H9 (cell line): ENCODE data around the gene PAFAH1B2. TPM values are rescaled to one million over a fixed set of nuclear protein-coding genes. Genes with fewer than 3 reads are reported as not detected.

Experiments used
- DNase-seq: peaks from one replicate; pipeline ENCODE4 v3.0.0-alpha.2; 2017
- H2AFZ ChIP-seq: one replicate; pipeline ENCODE4 v1.6.1; 2013; ENCODE audit warnings: mild to moderate bottlenecking, low read length, control low read depth, moderate library complexity
- H2AK5ac ChIP-seq: 2 replicates; pipeline ENCODE4 v1.6.1; 2013; ENCODE audit warnings: low read length, control low read depth, mixed read lengths; ENCODE audit not compliant: insufficient read length
- H2BK120ac ChIP-seq: one replicate; pipeline ENCODE4 v1.6.1; 2013; ENCODE audit warnings: low read depth, mild to moderate bottlenecking, low read length, control low read depth, inconsistent platforms; ENCODE audit not compliant: poor library complexity, severe bottlenecking
- H2BK12ac ChIP-seq: 2 replicates; pipeline ENCODE4 v1.6.1; 2013; ENCODE audit warnings: low read length, control low read depth, mixed read lengths, low read depth; ENCODE audit not compliant: insufficient read length
- H2BK15ac ChIP-seq: 2 replicates; pipeline ENCODE4 v1.6.1; 2013; ENCODE audit warnings: low read depth, low read length, control low read depth
- H2BK20ac ChIP-seq: one replicate; pipeline ENCODE4 v1.6.1; 2013; ENCODE audit warnings: low read depth, mild to moderate bottlenecking, low read length, control low read depth, inconsistent platforms; ENCODE audit not compliant: poor library complexity, severe bottlenecking
- H2BK5ac ChIP-seq: 2 replicates; pipeline ENCODE4 v1.6.1; 2013; ENCODE audit warnings: low read length, control low read depth, mixed read lengths; ENCODE audit not compliant: insufficient read length
- H3K14ac ChIP-seq: 2 replicates; pipeline ENCODE4 v1.6.1; 2013; ENCODE audit warnings: low read length, control low read depth; ENCODE audit not compliant: insufficient read depth
- H3K18ac ChIP-seq: 2 replicates; pipeline ENCODE4 v1.6.1; 2013; ENCODE audit warnings: low read depth, mild to moderate bottlenecking, mixed read lengths, low read length, control low read depth; ENCODE audit not compliant: insufficient read length
- H3K23ac ChIP-seq: 2 replicates; pipeline ENCODE4 v1.6.1; 2013; ENCODE audit warnings: low read length, control low read depth, mixed read lengths, low read depth; ENCODE audit not compliant: insufficient read length
- H3K23me2 ChIP-seq: 2 replicates; pipeline ENCODE4 v1.6.1; 2013; ENCODE audit warnings: low read depth, mild to moderate bottlenecking, mixed read lengths, low read length, control low read depth; ENCODE audit not compliant: insufficient read length, poor library complexity, severe bottlenecking
- H3K27ac ChIP-seq: 2 replicates; pipeline ENCODE4 v1.5.1; 2013; ENCODE audit warnings: low read length, control low read depth, mixed read lengths, low read depth; ENCODE audit not compliant: insufficient read length
- H3K27me3 ChIP-seq: 2 replicates; pipeline ENCODE4 v1.6.1; 2013; ENCODE audit warnings: low read length, control low read depth, inconsistent platforms; ENCODE audit not compliant: insufficient read depth
- H3K4ac ChIP-seq: 2 replicates; pipeline ENCODE4 v1.6.1; 2013; ENCODE audit warnings: low read depth, mild to moderate bottlenecking, control low read depth, inconsistent platforms, low read length, moderate library complexity
- H3K4me1 ChIP-seq: 2 replicates; pipeline ENCODE4 v1.6.1; 2013; ENCODE audit warnings: low read length, control low read depth, inconsistent platforms; ENCODE audit not compliant: insufficient read depth
- H3K4me2 ChIP-seq: 2 replicates; pipeline ENCODE4 v1.6.1; 2013; ENCODE audit warnings: low read length, control low read depth, mixed read lengths; ENCODE audit not compliant: insufficient read length, insufficient read depth
- H3K56ac ChIP-seq: 2 replicates; pipeline ENCODE4 v1.6.1; 2013; ENCODE audit warnings: low read depth, mild to moderate bottlenecking, mixed read lengths, low read length, control low read depth; ENCODE audit not compliant: insufficient read length
- H3K79me1 ChIP-seq: 2 replicates; pipeline ENCODE4 v1.6.1; 2013; ENCODE audit warnings: low read depth, mild to moderate bottlenecking, moderate library complexity, low read length, control low read depth, inconsistent platforms; ENCODE audit not compliant: insufficient read depth, poor library complexity, severe bottlenecking
- H3K79me2 ChIP-seq: 2 replicates; pipeline ENCODE4 v1.6.1; 2013; ENCODE audit warnings: low read length, control low read depth, inconsistent platforms; ENCODE audit not compliant: insufficient read depth
- H3K9ac ChIP-seq: 2 replicates; pipeline ENCODE4 v1.6.1; 2013; ENCODE audit warnings: low read length, control low read depth, mixed read lengths; ENCODE audit not compliant: insufficient read length; ENCODE audit errors: extremely low read depth
- H3K9me3 ChIP-seq: one replicate; pipeline ENCODE4 v1.6.1; 2013; ENCODE audit warnings: low read depth, low read length, inconsistent platforms; ENCODE audit not compliant: control insufficient read depth
- H3T11ph ChIP-seq: one replicate; pipeline ENCODE4 v1.6.1; 2013; ENCODE audit warnings: mild to moderate bottlenecking, low read length, control low read depth, inconsistent platforms
- H4K20me1 ChIP-seq: one replicate; pipeline ENCODE4 v1.6.1; 2013; ENCODE audit not compliant: control insufficient read depth, insufficient read length, insufficient read depth
- H4K5ac ChIP-seq: 2 replicates; pipeline ENCODE4 v1.6.1; 2013; ENCODE audit warnings: low read depth, mild to moderate bottlenecking, mixed read lengths, low read length, control low read depth; ENCODE audit not compliant: insufficient read length
- H4K8ac ChIP-seq: replicated peaks from 2 replicates; pipeline ENCODE4 v1.6.1; 2013; ENCODE audit warnings: low read length, control low read depth, mixed read lengths, low read depth; ENCODE audit not compliant: insufficient read length
- H4K91ac ChIP-seq: 2 replicates; pipeline ENCODE4 v1.6.1; 2013; ENCODE audit warnings: low read depth, mild to moderate bottlenecking, moderate library complexity, mixed read lengths, low read length, control low read depth; ENCODE audit not compliant: insufficient read length
- H3K27ac Mint-ChIP-seq, 3 experiments: 2 replicates in 2 of 3; 3 replicates in 1 of 3; pipeline ENCODE4 v1.8.0; 2020 to 2021; ENCODE audit warnings: mixed read lengths in 3 of 3, mild to moderate bottlenecking in 1 of 3, moderate library complexity in 1 of 3
- H3K27me3 Mint-ChIP-seq: 2 replicates; pipeline ENCODE4 v1.8.0; 2021; ENCODE audit warnings: low read depth, mild to moderate bottlenecking, moderate library complexity, mixed read lengths
- H3K36me3 Mint-ChIP-seq, 3 experiments: 2 replicates in 2 of 3; 3 replicates in 1 of 3; pipeline ENCODE4 v1.8.0; 2020 to 2021; ENCODE audit warnings: low read depth in 3 of 3, mixed read lengths in 3 of 3; ENCODE audit not compliant: insufficient read depth in 1 of 3
- H3K4me1 Mint-ChIP-seq, 2 experiments: 2 replicates each; pipeline ENCODE4 v1.8.0; 2020; ENCODE audit warnings: mixed read lengths in 2 of 2
- H3K4me3 Mint-ChIP-seq, 2 experiments: 2 replicates in 1 of 2; 3 replicates in 1 of 2; pipeline ENCODE4 v1.8.0; 2020 to 2021; ENCODE audit warnings: mild to moderate bottlenecking in 2 of 2, mixed read lengths in 2 of 2, moderate library complexity in 1 of 2
- H3K9me3 Mint-ChIP-seq, 2 experiments: 2 replicates in 1 of 2; 3 replicates in 1 of 2; pipeline ENCODE4 v1.8.0; 2020; ENCODE audit warnings: mild to moderate bottlenecking in 2 of 2, mixed read lengths in 2 of 2, moderate library complexity in 1 of 2
- WGBS: extraction: QIAGEN DNeasy Blood & Tissue Kit; methylation state at CpG from one replicate; pipeline ENCODE4 v1.1.7; 2013; ENCODE audit warnings: missing lambda C conversion rate, low lambda C conversion rate, mixed read lengths; ENCODE audit not compliant: insufficient read length; ENCODE audit errors: extremely low coverage; 5-methylcytosine and 5-hydroxymethylcytosine counted together
- total RNA-seq: library from RNA; stranded (reverse); gene quantifications from 2 replicates; pipeline ENCODE4 v1.2.1, GENCODE V29; 2021
- TF ChIP-seq, protein P1 (sequence below): fragments of 200-600 bp; sonication (generic); conservative IDR thresholded peaks from 3 replicates; pipeline ENCODE4 v1.8.0; 2021; ENCODE audit warnings: antibody characterized with exemption, mild to moderate bottlenecking

Gene PAFAH1B2
- total RNA-seq, 1 experiment from 2014 or later = 161 TPM

DNA sequence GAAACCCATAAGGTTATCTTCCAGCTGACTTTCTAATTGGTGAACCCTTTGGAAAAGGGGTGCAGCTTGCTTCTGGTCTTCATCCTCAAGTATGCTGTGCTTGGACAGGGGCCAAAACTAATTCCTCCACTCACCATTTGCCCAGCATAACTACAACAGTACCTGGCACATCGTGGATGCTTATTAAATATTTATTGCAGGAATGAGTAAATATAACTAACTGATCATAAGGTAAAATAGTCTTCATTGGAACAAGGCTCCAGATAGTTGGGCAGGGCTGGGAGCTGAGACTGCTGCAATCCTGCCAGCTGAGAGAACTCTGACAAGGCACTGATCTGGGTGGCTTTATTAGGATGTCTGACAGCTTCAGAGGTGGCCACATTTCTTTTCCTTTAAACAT is 32.1 kb downstream of the PAFAH1B2 start:
- Histone ChIP-seq H3K4me2 (no peak overlapping the region), H3T11ph (no peak overlapping the region), H3K4me1 (peaks cover 6% of the 10 kb centered on the region; the same call in 1 of the 2 replicates), H2BK20ac (no peak overlapping the region), H4K5ac (no peak overlapping the region), H3K18ac (no peak overlapping the region), H3K27me3 (no peaks in the 10 kb centered on the region), H2AK5ac (no peak overlapping the region), H3K79me2 (no peaks in the 10 kb centered on the region), H3K4ac (no peak overlapping the region), H2BK5ac (no peak overlapping the region), H3K27ac (no peak overlapping the region), H4K20me1 (no peaks in the 10 kb centered on the region), H4K91ac (no peak overlapping the region), H2AFZ (no peak overlapping the region), H3K9me3 (no peaks in the 10 kb centered on the region), H3K9ac (no peak overlapping the region), H4K8ac (no peak overlapping the region), H2BK12ac (no peak overlapping the region), H3K23me2 (peaks cover 14% of the 10 kb centered on the region), H2BK15ac (no peak overlapping the region), H2BK120ac (no peak overlapping the region), H3K23ac (no peak overlapping the region), H3K56ac (no peak overlapping the region), H3K79me1 (no peaks in the 10 kb centered on the region), H3K14ac (no peak overlapping the region)
- H3K27me3 Mint-ChIP-seq = peaks cover 3% of the 10 kb centered on the region; the same call in 1 of the 2 replicates
- no CpG with 5 or more reads among the region's 1 CpG for WGBS
- no peak overlapping the region for H3K4me3 Mint-ChIP-seq
- peaks cover 33 to 42% of the 10 kb centered on the region in 2 experiments for H3K4me1 Mint-ChIP-seq
- no peak for DNase-seq
- no peak overlapping the region for H3K27ac Mint-ChIP-seq
- H3K9me3 Mint-ChIP-seq = no peaks in the 10 kb centered on the region
- TF ChIP-seq, protein P1, sequence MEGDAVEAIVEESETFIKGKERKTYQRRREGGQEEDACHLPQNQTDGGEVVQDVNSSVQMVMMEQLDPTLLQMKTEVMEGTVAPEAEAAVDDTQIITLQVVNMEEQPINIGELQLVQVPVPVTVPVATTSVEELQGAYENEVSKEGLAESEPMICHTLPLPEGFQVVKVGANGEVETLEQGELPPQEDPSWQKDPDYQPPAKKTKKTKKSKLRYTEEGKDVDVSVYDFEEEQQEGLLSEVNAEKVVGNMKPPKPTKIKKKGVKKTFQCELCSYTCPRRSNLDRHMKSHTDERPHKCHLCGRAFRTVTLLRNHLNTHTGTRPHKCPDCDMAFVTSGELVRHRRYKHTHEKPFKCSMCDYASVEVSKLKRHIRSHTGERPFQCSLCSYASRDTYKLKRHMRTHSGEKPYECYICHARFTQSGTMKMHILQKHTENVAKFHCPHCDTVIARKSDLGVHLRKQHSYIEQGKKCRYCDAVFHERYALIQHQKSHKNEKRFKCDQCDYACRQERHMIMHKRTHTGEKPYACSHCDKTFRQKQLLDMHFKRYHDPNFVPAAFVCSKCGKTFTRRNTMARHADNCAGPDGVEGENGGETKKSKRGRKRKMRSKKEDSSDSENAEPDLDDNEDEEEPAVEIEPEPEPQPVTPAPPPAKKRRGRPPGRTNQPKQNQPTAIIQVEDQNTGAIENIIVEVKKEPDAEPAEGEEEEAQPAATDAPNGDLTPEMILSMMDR = no peak
- peaks cover 0 to 23% (median 7%) of the 10 kb centered on the region in 3 experiments; a peak in 4 of 7 replicates for H3K36me3 Mint-ChIP-seq
